ENCODE results near the gene USP13. TPM values are rescaled to one million over a fixed set of nuclear protein-coding genes. Genes with fewer than 3 reads are reported as not detected.

USP13 gene
- total and polyA plus RNA-seq, 2 of the 4 experiments (the other 2 are of a cell fraction): 9.2 to 18.1 TPM

- 43% methylated on average over 1 of the region's 3 CpGs; no CpG with 5 or more reads in 1 of the 2 experiments for WGBS, 2 experiments (ENCODE audit: extremely low coverage in 2 of 2, insufficient read length in 1 of 2)
- no peak for TF ChIP-seq POLR2A (IDR thresholded peaks at IDR 0.05; ENCODE audit: low read depth, low read length)
- TF ChIP-seq ELK1 (IDR thresholded peaks at IDR 0.05; ENCODE audit: borderline replicate concordance, low read depth, low read length): no peak
- TF ChIP-seq RAD21 (IDR thresholded peaks at IDR 0.05; ENCODE audit: low read length): no peak
- no peak for TF ChIP-seq BHLHE40 (IDR thresholded peaks at IDR 0.05; ENCODE audit: low read depth, low read length)
- TF ChIP-seq RCOR1 (IDR thresholded peaks at IDR 0.05; ENCODE audit: insufficient replicate concordance, low read length): no peak
- TF ChIP-seq MXI1 (IDR thresholded peaks at IDR 0.05; ENCODE audit: borderline replicate concordance, low read depth, low read length): no peak
- TF ChIP-seq FOS (IDR thresholded peaks at IDR 0.05; ENCODE audit: low read depth, low read length): no peak
- TF ChIP-seq NFE2L2 (IDR thresholded peaks at IDR 0.05; ENCODE audit: low read depth, low read length): no peak
- TF ChIP-seq SMC3 (IDR thresholded peaks at IDR 0.05; ENCODE audit: low read depth, low read length): no peak
- TF ChIP-seq MAZ (IDR thresholded peaks at IDR 0.05; ENCODE audit: borderline replicate concordance, low read depth, low read length): no peak
- TF ChIP-seq RFX5 (IDR thresholded peaks at IDR 0.05; ENCODE audit: low read depth, low read length): no peak
- no peak for TF ChIP-seq MAFK (IDR thresholded peaks at IDR 0.05; ENCODE audit: low read depth, low read length)
- no TSS peak for BruUV-seq (replicated peaks)
- H3K18ac ChIP-seq (ENCODE audit: low read depth, low read length): no peak overlapping the region
- ChIA-PET POLR2A (ENCODE audit: unreplicated experiment) (no interaction called here), CTCF (no interaction called here)
- H3K4me3 ChIP-seq (ENCODE audit: insufficient read depth, low read depth, low read length): no peak overlapping the region
- H4K91ac ChIP-seq (ENCODE audit: insufficient read depth, low read depth, low read length): no peak overlapping the region
- H4K20me1 ChIP-seq (ENCODE audit: insufficient read depth, low read length): no peaks in the 10 kb centered on the region
- H3K9me3 ChIP-seq (ENCODE audit: control insufficient read depth, insufficient read depth, low read length): no peaks in the 10 kb centered on the region
- no peak overlapping the region for H3K56ac ChIP-seq (ENCODE audit: extremely low read depth, insufficient read depth, low read length)
- no peak overlapping the region for H3K9ac ChIP-seq (ENCODE audit: low read depth, low read length)
- no peak overlapping the region for H3K4me2 ChIP-seq (ENCODE audit: low read depth, low read length)
- H2BK20ac ChIP-seq (ENCODE audit: low read depth, low read length): no peak overlapping the region
- no peaks in the 10 kb centered on the region for H3K4me1 ChIP-seq (ENCODE audit: control insufficient read depth, insufficient read depth, low read length)
- H3K27me3 ChIP-seq (ENCODE audit: control insufficient read depth, insufficient read depth, low read length): no peaks in the 10 kb centered on the region
- H2BK15ac ChIP-seq (ENCODE audit: low read depth, low read length): no peak overlapping the region
- H3K4ac ChIP-seq (ENCODE audit: low read depth, low read length): no peak overlapping the region
- no peak overlapping the region for H4K8ac ChIP-seq (ENCODE audit: low read depth in 2 of 2, low read length in 2 of 2)
- no peak for DNase-seq
- no peak overlapping the region for H2AK5ac ChIP-seq (ENCODE audit: low read depth, low read length)
- no peak overlapping the region for H2AK9ac ChIP-seq (replicated peaks; ENCODE audit: low read depth, low read length, poor library complexity)
- H3K79me1 ChIP-seq (ENCODE audit: low read depth in 1 of 2, low read length in 2 of 2): no peaks in the 10 kb centered on the region
- no peaks in the 10 kb centered on the region for H3K36me3 ChIP-seq (ENCODE audit: control insufficient read depth, insufficient read depth, low read length)
- no peak for ATAC-seq (ENCODE audit: low read depth)
- no peak overlapping the region for H3K14ac ChIP-seq (replicated peaks; ENCODE audit: low read depth, low read length)
- intact Hi-C loops (cut with micrococcal nuclease) (no loop called here), dilution Hi-C loops (cut with HindIII; ENCODE audit: low sequenced_read_pairs, unreplicated experiment) (no loop called here), in situ Hi-C loops (cut with MboI; ENCODE audit: low sequenced_read_pairs) (no loop called here)
- no peaks in the 10 kb centered on the region for H3K9me1 ChIP-seq (ENCODE audit: insufficient read depth, low read length)
- H3K23ac ChIP-seq (ENCODE audit: low read depth, low read length): no peak overlapping the region
- H4K5ac ChIP-seq (ENCODE audit: low read depth, low read length): no peak overlapping the region
- no peak overlapping the region for H3K27ac ChIP-seq (ENCODE audit: insufficient read depth, low read length)
- no peak overlapping the region for H2BK120ac ChIP-seq (ENCODE audit: low read depth, low read length)
- no peak overlapping the region for H2BK5ac ChIP-seq (ENCODE audit: low read depth, low read length, poor library complexity, severe bottlenecking)
- no peak overlapping the region for H2AFZ ChIP-seq (replicated peaks; ENCODE audit: low read length, poor library complexity)
Measured at GRCh38 chr3:179646177-179646576, 6.7 kb upstream of the USP13 start.
